Measurements from ENCODE around the gene SPDYE18.
"Not testable (repeated sequence)": the region's sequence is repeated elsewhere in the genome, so short reads cannot be mapped to it uniquely, and the experiment has no call there.

The SPDYE18 gene

DNA sequence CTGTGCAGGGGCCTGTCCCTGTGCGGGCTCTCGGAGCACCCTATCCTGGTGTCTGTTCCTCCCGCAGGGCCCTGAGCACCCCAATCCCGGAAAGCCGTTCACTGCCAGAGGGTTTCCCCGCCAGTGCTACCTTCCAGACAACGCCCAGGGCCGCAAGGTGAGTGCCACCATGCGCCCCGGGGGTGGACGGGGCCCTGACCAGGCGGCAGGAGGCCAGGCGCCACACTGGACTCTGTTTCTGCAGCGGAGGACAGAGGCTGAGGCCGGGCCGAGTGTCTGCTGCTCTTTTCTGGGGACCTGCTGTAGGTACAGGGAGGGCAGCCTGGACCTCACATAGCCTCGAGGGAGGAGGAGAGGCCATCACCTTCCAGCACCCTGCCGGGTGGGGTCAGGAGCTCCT, 58.2 kb downstream of the SPDYE18 start:
- not testable (repeated sequence) for DNase-seq

DNA sequence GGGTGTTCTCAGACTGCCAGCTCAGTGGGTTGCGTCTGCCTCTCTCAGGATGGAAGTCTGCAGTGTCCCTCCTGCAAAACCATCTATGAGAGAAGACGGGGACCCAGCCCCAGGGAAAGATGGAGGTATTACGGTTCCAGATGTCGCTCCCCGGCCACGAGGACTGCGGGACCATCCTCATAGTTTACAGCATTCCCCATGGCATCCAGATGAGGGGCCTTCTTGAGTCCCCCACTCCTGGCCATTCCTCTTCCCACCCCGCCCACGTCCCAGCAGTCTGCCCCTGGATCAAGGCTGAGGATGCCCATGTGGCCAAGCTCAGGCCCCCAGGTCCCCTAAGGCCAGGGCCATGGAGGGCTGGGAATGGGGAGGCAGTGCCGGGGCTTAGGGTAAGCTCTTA, 59.1 kb downstream of the SPDYE18 start:
- DNase-seq = not testable (repeated sequence)

DNA sequence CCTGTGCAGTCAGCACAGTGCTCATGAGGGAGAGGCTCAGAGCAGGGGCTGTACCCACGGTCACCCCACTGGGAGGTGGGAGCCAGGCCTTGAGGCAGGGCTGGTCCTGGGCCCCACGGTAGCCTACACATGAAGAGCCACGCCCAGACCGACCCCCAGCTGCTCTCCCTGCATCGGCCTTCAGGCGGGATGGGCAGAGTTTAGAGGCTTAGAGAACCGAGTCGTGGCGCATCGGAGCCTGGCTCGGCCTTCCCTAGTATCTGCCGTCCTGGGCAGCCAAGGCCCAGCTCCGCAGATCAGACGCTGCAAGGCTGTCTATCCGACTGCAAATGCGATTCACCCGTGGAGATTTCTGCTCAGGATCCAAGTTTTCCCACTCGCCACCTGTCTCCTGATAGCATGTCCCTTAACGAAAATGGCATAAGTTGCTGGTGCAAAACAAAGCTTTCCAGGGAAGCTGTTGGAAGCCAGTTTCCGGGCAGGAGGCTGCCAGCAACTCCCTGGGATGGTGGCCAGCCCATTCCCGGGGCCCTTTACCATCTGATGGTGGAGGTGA, 59.6 kb downstream of the SPDYE18 start:
- not testable (repeated sequence) for DNase-seq

DNA sequence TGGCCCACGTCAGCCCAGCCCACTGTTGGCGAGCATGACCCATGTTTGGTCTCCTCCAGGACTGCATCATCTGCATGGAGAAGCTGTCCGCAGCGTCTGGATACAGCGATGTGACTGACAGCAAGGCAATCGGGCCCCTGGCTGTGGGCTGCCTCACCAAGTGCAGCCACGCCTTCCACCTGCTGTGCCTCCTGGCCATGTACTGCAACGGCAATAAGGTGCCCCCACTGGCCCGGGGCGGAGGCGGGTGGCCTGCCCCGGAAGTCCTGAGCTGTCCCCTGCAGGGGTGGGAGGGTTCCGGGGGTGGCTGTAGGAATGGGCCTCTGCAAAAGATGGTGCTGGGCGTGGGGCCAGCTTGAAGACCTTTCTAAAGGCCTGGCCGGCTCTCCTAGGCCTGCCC, 60.3 kb downstream of the SPDYE18 start:
- DNase-seq = not testable (repeated sequence)
